GM18507 (cell line): ENCODE measurements around the gene ADAM11.
A peak's percentile ranks its signal among the peaks of the same experiment; 100 is the strongest.

Experiments used
- DNase-seq: peaks from one replicate; pipeline ENCODE4 v3.0.0; 2011; ENCODE audit warnings: low read depth; ENCODE audit not compliant: insufficient read length; ENCODE audit errors: extremely low spot score
- FAIRE-seq: peaks from 2 replicates; lab custom pipeline; 2011; peaks lifted over from hg19 to GRCh38; lab: Jason Lieb, UNC

The ADAM11 gene

GRCh38 chr17:44774271-44775135, 15.7 kb downstream of the ADAM11 start:
- peak; percentile 87 for DNase-seq
- peak; percentile 88 for FAIRE-seq

GRCh38 chr17:44775136-44775837, 16.5 kb downstream of the ADAM11 start:
- FAIRE-seq (peak; percentile 99), DNase-seq (peak; percentile 98)

GRCh38 chr17:44775838-44776621, 17.2 kb downstream of the ADAM11 start:
- FAIRE-seq (no peak), DNase-seq (no peak)

- FAIRE-seq (no peak), DNase-seq (no peak)
Measured at GRCh38 chr17:44776628-44777393, 18.0 kb downstream of the ADAM11 start.

- FAIRE-seq (no peak), DNase-seq (no peak)
Measured at GRCh38 chr17:44777394-44778348, 18.9 kb downstream of the ADAM11 start.

GRCh38 chr17:44778656-44779210, 19.9 kb downstream of the ADAM11 start:
- FAIRE-seq (no peak), DNase-seq (no peak)

GRCh38 chr17:44779211-44780025, 20.6 kb downstream of the ADAM11 start:
- DNase-seq (peak; percentile 70), FAIRE-seq (peak; percentile 86)

GRCh38 chr17:44780161-44780560, 21.4 kb downstream of the ADAM11 start:
- no peak for FAIRE-seq
- no peak for DNase-seq

GRCh38 chr17:44780845-44781480, 22.2 kb downstream of the ADAM11 start:
- FAIRE-seq = no peak
- DNase-seq = no peak

- FAIRE-seq = no peak
- no peak for DNase-seq
Measured at GRCh38 chr17:44781551-44782325, 22.9 kb downstream of the ADAM11 start.

- no peak for DNase-seq
- FAIRE-seq = no peak
Measured at GRCh38 chr17:44782326-44782850, 23.6 kb downstream of the ADAM11 start.

GRCh38 chr17:44785921-44786320, 27.1 kb downstream of the ADAM11 start:
- no peak for FAIRE-seq
- DNase-seq = no peak

GRCh38 chr17:44786551-44787081, 27.8 kb downstream of the ADAM11 start:
- no peak for DNase-seq
- no peak for FAIRE-seq

GRCh38 chr17:44787271-44787940, 28.6 kb downstream of the ADAM11 start:
- DNase-seq = no peak
- no peak for FAIRE-seq

GRCh38 chr17:44788139-44788538, 29.4 kb downstream of the ADAM11 start:
- FAIRE-seq (no peak), DNase-seq (no peak)
